Thoracic aorta (tissue), 2 donors: ENCODE measurements around the gene CAPN7. TPM values are rescaled to one million over a fixed set of nuclear protein-coding genes. Genes with fewer than 3 reads are reported as not detected.
A peak's percentile ranks its signal among the peaks of the same experiment; 100 is the strongest.

Experiments
- ATAC-seq: fragments of 150-250 bp; one replicate; pipeline ENCODE4 v1.8.0; 2017; ENCODE audit warnings: low read depth; ENCODE audit not compliant: insufficient number of reproducible peaks, low FRiP score
- DNase-seq: peaks from one replicate; pipeline ENCODE4 v3.0.0-alpha.2; 2020; ENCODE audit warnings: low spot score
- H3K27ac ChIP-seq, 2 donors: fragments of 200-600 bp; sonication (generic); 1 replicate in 1 of 2; 2 replicates in 1 of 2; pipeline ENCODE4 v1.5.1; 2016; ENCODE audit warnings: mild to moderate bottlenecking in 2 of 2, moderate library complexity in 2 of 2
- H3K27me3 ChIP-seq: fragments of 200-600 bp; sonication (generic); replicated peaks from 2 replicates; pipeline ENCODE4 v1.6.0; 2016; ENCODE audit warnings: mild to moderate bottlenecking; ENCODE audit not compliant: insufficient read depth
- H3K36me3 ChIP-seq: fragments of 200-600 bp; sonication (generic); one replicate; pipeline ENCODE4 v1.5.1; 2016
- H3K4me1 ChIP-seq, 2 donors: fragments of 200-600 bp; sonication (generic); 1 replicate in 1 of 2; 2 replicates in 1 of 2; pipeline versions ENCODE4 v1.5.1 to v1.6.0; 2016; ENCODE audit warnings: low read depth in 2 of 2, mild to moderate bottlenecking in 1 of 2; ENCODE audit not compliant: control insufficient read depth in 1 of 2
- H3K4me3 ChIP-seq: fragments of 200-600 bp; sonication (generic); 2 replicates; pipeline ENCODE4 v1.5.1; 2016; ENCODE audit warnings: mild to moderate bottlenecking
- H3K9me3 ChIP-seq: fragments of 200-600 bp; sonication (generic); 2 replicates; pipeline ENCODE4 v1.5.1; 2016
- total RNA-seq, 2 donors: library from RNA; depleted of rRNA; stranded (reverse); fragments of >200 nt; gene quantifications; one replicate each; pipeline versions ENCODE4 v1.1.0 to v1.2.3, GENCODE V29; 2016
- TF ChIP-seq, protein P1 (sequence below): fragments of 200-600 bp; sonication (generic); IDR thresholded peaks from one replicate; pipeline ENCODE4 v1.5.1; 2019; ENCODE audit warnings: antibody characterized with exemption

The CAPN7 gene
- total RNA-seq, 2 donors from 2014 or later, result 40.1 to 73.8 TPM

GRCh38 chr3:15269091-15269989 is 63.3 kb downstream of the CAPN7 start:
- Histone ChIP-seq H3K4me1 (peaks cover 25 to 36% of the 10 kb centered on the region in 2 donors), H3K27ac (peak overlapping the region; percentile 30 to 83), H3K36me3 (no peaks in the 10 kb centered on the region), H3K9me3 (no peaks in the 10 kb centered on the region), H3K4me3 (peak overlapping the region; percentile 57), H3K27me3 (no peaks in the 10 kb centered on the region)
- DNase-seq (peak; percentile 69), ATAC-seq (peak; percentile 46)
- TF ChIP-seq, protein P1, sequence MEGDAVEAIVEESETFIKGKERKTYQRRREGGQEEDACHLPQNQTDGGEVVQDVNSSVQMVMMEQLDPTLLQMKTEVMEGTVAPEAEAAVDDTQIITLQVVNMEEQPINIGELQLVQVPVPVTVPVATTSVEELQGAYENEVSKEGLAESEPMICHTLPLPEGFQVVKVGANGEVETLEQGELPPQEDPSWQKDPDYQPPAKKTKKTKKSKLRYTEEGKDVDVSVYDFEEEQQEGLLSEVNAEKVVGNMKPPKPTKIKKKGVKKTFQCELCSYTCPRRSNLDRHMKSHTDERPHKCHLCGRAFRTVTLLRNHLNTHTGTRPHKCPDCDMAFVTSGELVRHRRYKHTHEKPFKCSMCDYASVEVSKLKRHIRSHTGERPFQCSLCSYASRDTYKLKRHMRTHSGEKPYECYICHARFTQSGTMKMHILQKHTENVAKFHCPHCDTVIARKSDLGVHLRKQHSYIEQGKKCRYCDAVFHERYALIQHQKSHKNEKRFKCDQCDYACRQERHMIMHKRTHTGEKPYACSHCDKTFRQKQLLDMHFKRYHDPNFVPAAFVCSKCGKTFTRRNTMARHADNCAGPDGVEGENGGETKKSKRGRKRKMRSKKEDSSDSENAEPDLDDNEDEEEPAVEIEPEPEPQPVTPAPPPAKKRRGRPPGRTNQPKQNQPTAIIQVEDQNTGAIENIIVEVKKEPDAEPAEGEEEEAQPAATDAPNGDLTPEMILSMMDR, result no peak

DNA sequence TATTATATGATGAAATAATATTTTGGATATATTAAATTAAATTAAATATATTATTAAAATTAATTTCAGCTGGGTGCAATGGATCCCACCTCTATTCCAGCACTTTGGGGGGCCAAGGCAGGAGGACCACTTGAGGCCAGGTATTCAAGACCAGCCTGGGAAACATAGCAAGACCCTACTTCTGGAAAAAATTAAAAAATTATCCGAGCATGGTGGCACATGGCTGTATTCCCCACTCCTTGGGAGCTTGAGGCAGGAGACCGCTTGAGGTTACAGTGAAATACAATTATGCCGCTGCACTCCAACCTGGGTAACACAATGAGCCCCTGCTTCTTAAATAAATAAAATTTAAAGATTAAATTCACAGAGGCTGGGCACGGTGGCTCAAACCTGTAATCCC is 65.0 kb downstream of the CAPN7 start:
- no peaks in the 10 kb centered on the region for H3K9me3 ChIP-seq
- H3K4me1 ChIP-seq, result peaks cover 22 to 28% of the 10 kb centered on the region in 2 donors
- TF ChIP-seq, protein P1, result no peak
- ATAC-seq (no peak), DNase-seq (no peak)
- H3K27ac ChIP-seq, result no peak overlapping the region
- no peaks in the 10 kb centered on the region for H3K36me3 ChIP-seq
- no peak overlapping the region for H3K4me3 ChIP-seq
- no peaks in the 10 kb centered on the region for H3K27me3 ChIP-seq

DNA sequence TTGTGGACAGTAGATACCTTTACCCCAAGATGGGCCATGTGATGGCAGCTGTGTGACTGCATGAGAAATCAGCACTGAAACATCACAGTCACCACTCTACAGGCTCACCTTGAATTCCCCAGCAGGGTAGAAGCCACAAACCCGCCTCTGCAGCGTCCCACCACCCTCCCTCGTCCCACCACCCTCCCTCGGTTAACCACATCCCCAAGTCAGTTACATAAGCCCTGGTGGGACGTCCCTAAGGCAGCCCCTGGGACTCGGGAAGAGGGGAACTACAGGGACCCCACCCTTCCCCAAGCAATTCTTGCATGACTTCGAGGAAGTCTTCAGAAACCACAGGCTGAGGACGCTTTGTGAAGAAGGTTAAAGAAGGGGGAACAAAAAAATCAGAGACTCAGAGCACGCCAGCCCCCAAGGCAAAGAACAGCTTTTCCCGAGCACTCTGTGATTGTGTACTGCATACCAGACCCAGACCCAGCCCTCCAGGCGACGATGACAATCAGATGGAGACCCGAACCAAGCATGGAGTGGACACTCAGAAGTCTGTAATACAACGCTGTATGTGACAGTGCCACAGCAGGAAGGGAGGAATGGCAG is 65.8 kb downstream of the CAPN7 start:
- ATAC-seq, result no peak
- Histone ChIP-seq H3K9me3 (no peaks in the 10 kb centered on the region), H3K36me3 (no peaks in the 10 kb centered on the region), H3K4me1 (peaks cover 22 to 28% of the 10 kb centered on the region in 2 donors), H3K4me3 (no peak overlapping the region), H3K27me3 (no peaks in the 10 kb centered on the region), H3K27ac (peak overlapping the region in 1 of 2 donors; percentile 34)
- TF ChIP-seq, protein P1, result no peak
- no peak for DNase-seq

DNA sequence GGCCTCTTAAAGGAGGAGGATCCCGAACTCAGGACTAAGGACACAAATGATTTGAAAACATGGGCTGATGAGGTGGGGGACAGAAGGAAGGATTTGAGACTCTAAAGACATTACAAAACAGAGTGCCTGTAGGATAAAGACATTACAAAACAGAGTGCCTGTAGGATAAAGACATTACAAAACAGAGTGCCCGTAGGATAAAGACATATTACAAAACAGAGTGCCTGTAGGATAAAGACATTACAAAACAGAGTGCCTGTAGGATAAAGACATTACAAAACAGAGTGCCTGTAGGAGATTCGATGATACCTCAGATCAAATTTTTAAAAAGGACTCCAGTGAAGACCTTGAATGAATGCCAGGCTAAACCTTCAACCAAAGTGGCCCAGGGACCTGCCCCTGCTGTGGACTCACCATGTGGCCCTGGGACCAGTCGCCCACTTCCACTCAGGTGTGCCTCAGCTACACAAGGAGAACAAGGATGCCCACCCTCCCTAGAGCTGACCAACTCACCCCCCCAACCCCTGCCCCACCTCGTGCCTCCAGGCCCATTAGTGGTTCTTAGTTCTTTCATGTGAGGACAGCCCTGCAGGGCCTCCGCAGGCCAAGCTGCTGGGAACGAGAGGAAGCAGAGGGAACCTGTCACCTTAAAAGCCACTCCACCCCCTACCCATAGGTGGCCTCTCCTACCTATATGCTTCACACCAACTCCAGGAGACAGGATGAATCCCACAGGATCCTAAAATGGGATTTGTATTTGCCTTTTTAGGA is 66.6 kb downstream of the CAPN7 start:
- Histone ChIP-seq H3K4me1 (peaks cover 21 to 27% of the 10 kb centered on the region in 2 donors), H3K36me3 (no peaks in the 10 kb centered on the region), H3K27me3 (no peaks in the 10 kb centered on the region), H3K9me3 (no peaks in the 10 kb centered on the region), H3K4me3 (no peak overlapping the region), H3K27ac (peak overlapping the region in 1 of 2 donors; percentile 34)
- ATAC-seq, result no peak
- TF ChIP-seq, protein P1, result no peak
- no peak for DNase-seq

DNA sequence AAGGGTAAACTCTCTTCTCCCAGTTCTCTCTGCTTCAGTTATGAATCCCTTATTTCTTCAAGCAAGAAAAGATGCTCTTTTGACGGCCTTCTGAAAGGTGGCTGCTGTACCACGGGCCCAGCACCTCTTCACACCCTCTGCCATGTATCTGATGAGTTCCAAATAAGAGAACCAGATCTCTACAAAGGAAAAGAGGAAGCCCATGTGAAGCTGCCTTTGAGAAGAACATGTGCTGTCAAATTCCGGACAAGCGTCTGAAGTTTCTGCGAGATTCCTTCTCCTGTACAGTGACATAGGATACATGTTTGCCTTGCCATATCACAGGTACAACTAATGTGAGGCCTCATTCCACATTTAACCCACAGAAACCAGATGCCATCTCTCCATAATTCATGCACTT is 67.2 kb downstream of the CAPN7 start:
- H3K9me3 ChIP-seq, result no peaks in the 10 kb centered on the region
- TF ChIP-seq, protein P1, result no peak
- DNase-seq (no peak), ATAC-seq (no peak)
- H3K36me3 ChIP-seq, result no peaks in the 10 kb centered on the region
- no peak overlapping the region for H3K4me3 ChIP-seq
- H3K27ac ChIP-seq, result peak overlapping the region in 1 of 2 donors; percentile 17
- no peaks in the 10 kb centered on the region for H3K27me3 ChIP-seq
- peaks cover 17 to 21% of the 10 kb centered on the region in 2 donors for H3K4me1 ChIP-seq
